ENCODE results near the gene GNA12. TPM values are rescaled to one million over a fixed set of nuclear protein-coding genes. Genes with fewer than 3 reads are reported as not detected.

The GNA12 gene
- total and polyA plus RNA-seq, 4 donors, result 3.7 to 19.0 (median 11.3) TPM

GRCh38 chr7:2864999-2865670, 21.0 kb upstream of the GNA12 start:
- TF ChIP-seq JUND (IDR thresholded peaks at IDR 0.05), result no peak
- no peak for TF ChIP-seq TAF1 (conservative IDR thresholded peaks at IDR 0.05)
- TF ChIP-seq GABPA (IDR thresholded peaks at IDR 0.05 in 1 of 2, conservative IDR thresholded peaks at IDR 0.05 in 1 of 2), result no peak
- no peak for TF ChIP-seq NR2F2 (IDR thresholded peaks at IDR 0.05)
- TF ChIP-seq SP1 (IDR thresholded peaks at IDR 0.05), result no peak
- TF ChIP-seq FOXA1 (IDR thresholded peaks at IDR 0.05), result no peak
- TF ChIP-seq REST (IDR thresholded peaks at IDR 0.05), result no peak
- no peak for TF ChIP-seq HNF4A (conservative IDR thresholded peaks at IDR 0.05)
- TF ChIP-seq RAD21 (IDR thresholded peaks at IDR 0.05), result peak; percentile 87 to 93
- no peak for TF ChIP-seq YY1 (IDR thresholded peaks at IDR 0.05)
- peak; percentile 72 for TF ChIP-seq CTCF (IDR thresholded peaks at IDR 0.05; ENCODE audit: low read depth, low read length, missing input control)
- no peak for TF ChIP-seq FOXA2 (IDR thresholded peaks at IDR 0.05)
- TF ChIP-seq ATF3 (IDR thresholded peaks at IDR 0.05), result no peak
- TF ChIP-seq ZBTB33 (IDR thresholded peaks at IDR 0.05), result no peak
- no peak for TF ChIP-seq HNF4G (IDR thresholded peaks at IDR 0.05)
- TF ChIP-seq RXRA (IDR thresholded peaks at IDR 0.05), result no peak
- H3K36me3 ChIP-seq (ENCODE audit: control insufficient read depth in 4 of 4, insufficient read depth in 3 of 4, low read depth in 1 of 4, low read length in 3 of 4), result no peaks in the 10 kb centered on the region
- H3K9me3 ChIP-seq (ENCODE audit: control insufficient read depth in 4 of 4, low read length in 3 of 4), result no peaks in the 10 kb centered on the region
- H3K27me3 ChIP-seq (ENCODE audit: control insufficient read depth in 4 of 4, insufficient read depth in 4 of 4, low read length in 3 of 4), result no peaks in the 10 kb centered on the region
- no peak overlapping the region for H3K27ac ChIP-seq (ENCODE audit: low read depth in 1 of 2, low read length in 2 of 2)
- 54% methylated on average over 17 of the region's 17 CpGs for WGBS
- H3K9ac ChIP-seq (ENCODE audit: low read depth in 1 of 2, low read length in 2 of 2), result no peak overlapping the region
- no peak overlapping the region for H3K4me3 ChIP-seq (ENCODE audit: low read depth in 1 of 3, low read length in 3 of 3)
- peaks cover 0 to 3% (median 0%) of the 10 kb centered on the region in 4 donors for H3K4me1 ChIP-seq (ENCODE audit: control insufficient read depth in 4 of 4, insufficient read depth in 4 of 4, low read length in 3 of 4)
- peak; percentile 74 for DNase-seq (ENCODE audit: low spot score)

Measured in liver (tissue), 9 donors.